HG02884 (cell line): ENCODE results near the gene HCN4.
"Not testable (repeated sequence)": the region's sequence is repeated elsewhere in the genome, so short reads cannot be mapped to it uniquely, and the experiment has no call there.

Experiments
- ATAC-seq: cut with Tn5 transposase; IDR thresholded peaks from one replicate; pipeline ENCODE4 v1.9.1; 2021; ENCODE audit warnings: mild to moderate bottlenecking, moderate library complexity; ENCODE audit not compliant: unreplicated experiment

The HCN4 gene

GRCh38 chr15:73368301-73369136 lies at the start of gene HCN4:
TSS of gene HCN4 (minus strand) at chr15:73368958. CDS start at chr15:73368270, 688 bp downstream.
- no peak for ATAC-seq

DNA sequence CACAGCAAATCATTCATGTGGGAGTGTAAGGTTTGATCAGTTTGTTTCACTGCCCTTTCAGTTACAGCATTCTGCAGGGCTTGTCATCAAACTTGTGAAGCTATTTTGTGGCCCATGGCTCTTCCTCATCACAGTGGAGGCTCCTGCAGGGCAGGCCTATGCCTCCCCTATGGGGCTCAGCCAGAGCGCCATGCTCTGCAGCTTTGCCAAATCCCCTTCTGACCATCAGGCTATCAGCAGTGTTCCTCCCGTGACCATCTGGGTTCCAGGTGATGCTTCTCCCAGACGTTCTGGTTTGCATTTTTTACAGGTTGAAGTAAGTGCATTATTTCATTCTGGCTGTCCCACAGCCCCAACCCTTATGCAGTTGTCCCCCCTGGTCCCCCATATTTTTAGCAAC lies 46.1 kb upstream of the HCN4 start:
- no peak for ATAC-seq

DNA sequence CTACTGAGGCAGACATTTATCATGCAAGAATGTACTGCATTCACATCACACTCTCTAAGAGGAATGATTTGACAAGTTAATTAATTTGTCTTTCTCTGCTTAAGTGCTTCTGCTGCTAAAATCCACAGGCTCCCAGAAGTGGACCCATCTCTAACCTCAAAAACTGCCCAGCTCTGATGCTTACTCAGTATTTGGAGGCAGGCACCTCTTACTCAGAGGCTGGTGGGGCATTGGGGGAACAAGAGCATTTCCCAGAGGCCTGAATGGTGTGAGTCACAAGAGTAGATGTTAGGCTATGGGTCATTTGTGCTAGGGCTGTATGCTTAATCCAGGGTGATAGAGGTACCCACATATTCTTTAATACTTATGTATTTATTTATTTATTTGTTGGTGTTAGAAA lies 34.4 kb upstream of the HCN4 start:
- no peak for ATAC-seq

- not testable (repeated sequence) for ATAC-seq
These were observed 31.5 kb upstream of the HCN4 start for GRCh38 chr15:73400222-73400621.

- ATAC-seq = no peak
These were observed 30.1 kb upstream of the HCN4 start for GRCh38 chr15:73398861-73399260.

- ATAC-seq = no peak
These were observed 28.7 kb upstream of the HCN4 start for GRCh38 chr15:73397461-73397860.

- ATAC-seq = no peak
These were observed 26.9 kb upstream of the HCN4 start for GRCh38 chr15:73395671-73396070.

DNA sequence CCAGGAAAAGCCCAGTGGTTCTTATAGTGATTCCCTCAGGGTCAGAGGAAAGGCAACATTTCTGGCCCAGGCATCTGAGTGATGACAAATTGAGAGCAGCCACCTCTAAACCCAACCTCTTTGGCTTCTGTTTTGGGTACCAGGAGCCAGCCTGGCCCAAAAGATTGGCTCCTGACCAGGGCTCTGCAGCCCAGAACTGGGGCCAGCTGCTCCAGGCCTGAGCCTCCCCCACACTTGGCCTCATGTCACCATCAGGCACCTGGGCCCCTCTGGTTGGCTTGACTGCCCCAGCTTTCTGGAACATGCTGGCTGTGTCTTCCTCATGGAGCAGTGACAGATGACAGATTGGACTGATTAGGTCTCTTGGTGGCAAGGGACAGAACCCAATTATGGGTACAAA lies 26.0 kb upstream of the HCN4 start:
- no peak for ATAC-seq

DNA sequence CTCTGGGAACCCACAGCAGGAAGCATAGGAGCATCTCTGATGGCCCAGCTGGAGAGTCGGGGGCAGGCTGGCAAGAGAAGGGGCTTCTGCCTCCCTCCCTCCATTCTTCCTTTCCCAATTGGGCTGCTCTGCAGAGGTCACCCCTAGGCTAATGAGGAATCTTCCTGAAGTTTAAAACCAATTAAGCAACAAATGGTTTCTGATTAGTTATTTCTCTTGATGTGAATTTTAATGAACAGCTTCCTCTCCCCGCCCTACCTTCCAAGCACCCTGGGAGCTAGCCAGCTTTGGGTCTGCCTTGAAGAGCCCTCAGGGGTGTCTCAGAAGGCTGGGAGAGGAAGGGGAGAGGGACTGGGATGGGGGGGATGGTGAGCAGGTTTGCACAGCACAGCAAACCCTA lies 24.6 kb upstream of the HCN4 start:
- ATAC-seq = no peak

DNA sequence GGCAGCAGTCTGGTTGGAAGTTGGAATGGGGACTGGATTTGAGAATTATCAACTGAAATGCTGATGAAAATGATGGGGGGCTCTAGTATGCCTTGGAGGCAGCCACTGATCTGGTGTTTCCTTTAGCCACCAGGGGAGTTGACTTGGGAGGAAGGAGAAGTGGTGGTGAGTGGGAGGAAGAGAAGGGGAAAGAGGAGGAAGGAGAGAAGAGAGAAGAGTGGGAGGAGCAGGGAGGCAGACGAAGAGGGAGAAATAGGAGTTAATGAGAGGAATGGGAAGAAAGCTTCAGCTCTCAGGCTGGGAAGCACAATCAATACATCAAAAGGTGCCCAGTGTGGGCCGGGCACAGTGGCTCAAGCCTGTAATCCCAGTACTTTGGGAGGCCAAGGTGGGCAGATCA lies 23.3 kb upstream of the HCN4 start:
- no peak for ATAC-seq

DNA sequence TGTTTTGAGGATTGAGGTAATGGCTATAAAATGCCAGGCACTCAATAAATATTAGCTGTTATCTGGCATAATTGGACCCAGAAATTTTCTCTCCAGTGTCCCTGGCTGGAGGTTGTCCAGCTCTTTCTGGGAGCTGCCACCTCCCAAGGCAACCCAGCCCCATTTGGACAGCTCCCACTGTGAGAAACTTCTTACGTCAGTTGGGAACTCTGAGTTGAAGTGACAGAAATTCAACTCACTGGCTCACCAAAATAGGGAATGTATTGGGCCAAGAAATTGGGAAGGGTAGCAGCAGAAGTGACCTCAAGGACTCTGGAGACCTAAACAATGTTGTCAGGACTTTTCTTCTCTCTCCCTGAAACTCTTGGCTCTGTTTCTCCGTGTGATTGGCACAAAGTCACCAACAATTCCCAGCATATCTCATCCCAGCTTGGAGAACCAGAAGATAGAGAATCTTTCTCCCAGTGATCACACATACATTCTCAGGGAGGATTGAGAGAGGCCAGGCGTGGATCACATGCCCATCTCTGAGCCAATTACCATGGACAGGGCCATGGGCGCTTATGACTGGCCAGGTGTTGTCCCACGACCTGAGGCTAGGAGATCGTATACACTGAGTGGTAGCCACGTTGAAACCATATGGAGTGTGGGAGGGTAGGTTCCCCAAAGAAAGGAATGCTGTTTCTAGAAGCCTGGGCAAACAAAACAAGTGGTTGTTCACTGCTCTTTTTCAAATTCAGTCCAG lies 22.5 kb upstream of the HCN4 start:
- no peak for ATAC-seq

GRCh38 chr15:73389971-73390544 lies 21.3 kb upstream of the HCN4 start:
- ATAC-seq = no peak

DNA sequence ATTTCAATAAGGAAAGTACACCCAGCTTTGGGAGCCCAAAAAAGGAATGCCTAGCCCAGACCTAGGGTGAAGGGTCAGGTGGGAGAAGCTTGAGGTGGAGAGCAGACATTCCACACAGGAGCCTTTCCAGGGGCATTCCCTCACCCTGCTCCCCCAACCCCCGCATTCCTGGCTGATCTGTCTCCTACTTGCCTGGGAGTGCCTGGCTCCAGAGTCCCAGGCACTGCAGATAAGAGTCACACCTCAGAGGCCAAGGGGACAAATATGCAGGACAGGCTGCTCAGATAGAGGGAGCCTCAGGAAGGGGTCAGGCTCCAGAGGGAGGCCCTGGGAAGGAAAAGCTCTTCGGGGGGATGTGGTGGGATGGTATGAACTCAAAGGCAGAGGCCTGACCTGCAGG lies 20.8 kb upstream of the HCN4 start:
- no peak for ATAC-seq

GRCh38 chr15:73388256-73388781 lies 19.6 kb upstream of the HCN4 start:
- ATAC-seq = no peak

DNA sequence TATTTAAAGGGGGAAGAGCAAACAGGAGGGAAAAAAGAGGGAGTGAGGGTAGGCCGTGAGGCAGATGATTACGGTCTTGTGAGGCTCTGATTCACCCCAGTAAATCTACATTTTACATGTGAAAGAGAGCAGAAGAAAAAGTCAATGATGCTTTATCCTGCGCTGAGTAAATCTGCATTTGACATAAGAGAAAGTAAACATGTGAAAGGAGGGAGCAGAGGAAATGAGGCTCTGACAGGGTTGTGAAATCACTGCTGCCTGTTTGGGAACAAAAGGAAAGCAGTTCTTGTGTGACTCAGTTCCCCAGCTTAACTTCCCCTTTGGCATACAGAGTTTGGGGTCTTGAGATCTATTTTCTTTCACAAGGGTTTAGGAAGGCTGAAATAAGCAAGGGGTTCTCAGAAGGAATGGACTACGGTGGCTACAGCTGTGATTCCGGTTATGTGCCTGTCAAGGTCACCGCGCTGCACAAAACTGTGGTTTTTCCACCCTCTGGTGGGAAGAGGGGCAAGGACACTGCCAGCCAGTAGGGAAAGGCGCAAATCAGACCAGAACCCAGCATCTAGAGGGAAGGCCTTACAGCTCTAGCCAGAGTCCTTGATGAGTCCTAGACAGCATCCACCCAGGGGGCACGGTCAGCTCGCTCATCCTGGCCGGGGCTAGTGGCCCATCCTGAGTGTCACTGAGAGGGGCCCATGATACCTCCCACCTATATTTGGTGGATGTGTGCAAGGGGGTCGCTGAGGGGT lies 18.9 kb upstream of the HCN4 start:
- ATAC-seq = no peak

- ATAC-seq = no peak
These were observed 18.2 kb upstream of the HCN4 start for GRCh38 chr15:73386886-73387506.

GRCh38 chr15:73386238-73386637 lies 17.5 kb upstream of the HCN4 start:
- no peak for ATAC-seq

- ATAC-seq = no peak
These were observed 16.4 kb upstream of the HCN4 start for GRCh38 chr15:73385205-73385604.

- ATAC-seq = no peak
These were observed 14.8 kb upstream of the HCN4 start for GRCh38 chr15:73383310-73384189.

DNA sequence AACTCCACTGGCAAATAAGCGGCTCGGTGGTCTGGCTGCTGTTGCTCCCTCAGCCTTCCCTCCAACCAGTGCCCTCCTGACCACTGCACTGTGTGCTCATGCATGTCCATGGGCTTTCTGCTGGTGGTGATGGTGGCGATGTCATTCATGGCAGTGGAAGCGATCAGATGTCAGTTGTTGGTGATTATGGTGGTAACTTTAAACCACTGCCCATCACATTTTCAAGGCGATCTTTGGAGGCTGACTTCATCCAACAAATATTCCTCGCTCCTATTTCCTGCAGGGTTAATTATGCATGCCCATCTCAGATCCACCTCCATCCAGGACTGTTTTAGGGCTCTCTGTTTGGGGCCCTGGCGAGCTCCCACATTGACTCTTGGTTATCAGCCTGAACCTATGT lies 13.4 kb upstream of the HCN4 start:
- no peak for ATAC-seq
